Neuronal stem cell (in vitro differentiated cells): ENCODE data around the gene SRRM4.

ENCODE experiments used
- DNase-seq: peaks from one replicate; pipeline ENCODE4 v3.0.0-alpha.2; 2013; ENCODE audit warnings: low spot score
- H2AFZ ChIP-seq: one replicate; pipeline ENCODE4 v1.6.1; 2013; ENCODE audit warnings: mild to moderate bottlenecking, low read length, inconsistent platforms
- H2AK5ac ChIP-seq: 2 replicates; pipeline ENCODE4 v1.6.1; 2013; ENCODE audit warnings: low read depth, mild to moderate bottlenecking, inconsistent platforms, low read length, moderate library complexity, mixed read lengths
- H2BK120ac ChIP-seq: 2 replicates; pipeline ENCODE4 v1.6.1; 2013; ENCODE audit warnings: low read depth, mild to moderate bottlenecking, inconsistent platforms, low read length, moderate library complexity, mixed read lengths
- H2BK12ac ChIP-seq: one replicate; pipeline ENCODE4 v1.6.1; 2013; ENCODE audit warnings: low read length, inconsistent platforms
- H2BK15ac ChIP-seq: 2 replicates; pipeline ENCODE4 v1.6.1; 2013; ENCODE audit warnings: mild to moderate bottlenecking, low read length, inconsistent platforms, mixed read lengths
- H2BK5ac ChIP-seq: one replicate; pipeline ENCODE4 v1.6.1; 2013; ENCODE audit warnings: inconsistent platforms, mild to moderate bottlenecking, low read length, moderate library complexity
- H3K14ac ChIP-seq: one replicate; pipeline ENCODE4 v1.6.1; 2013; ENCODE audit warnings: low read length, inconsistent platforms
- H3K18ac ChIP-seq: 2 replicates; pipeline ENCODE4 v1.6.1; 2013; ENCODE audit warnings: low read length, inconsistent platforms
- H3K23ac ChIP-seq: 2 replicates; pipeline ENCODE4 v1.6.1; 2013; ENCODE audit warnings: low read depth, mild to moderate bottlenecking, mixed read lengths, low read length, inconsistent platforms; ENCODE audit not compliant: poor library complexity
- H3K27ac ChIP-seq: replicated peaks from 3 replicates; pipeline ENCODE4 v1.5.1; 2013; ENCODE audit warnings: low read length, inconsistent platforms
- H3K27me3 ChIP-seq, 3 experiments: 2 replicates each; pipeline ENCODE4 v1.6.1; 2013; ENCODE audit warnings: low read length in 3 of 3, mild to moderate bottlenecking in 2 of 3, inconsistent platforms in 1 of 3, low read depth in 1 of 3, mixed read lengths in 1 of 3, moderate library complexity in 1 of 3; ENCODE audit not compliant: control insufficient read depth in 3 of 3, insufficient read depth in 3 of 3
- H3K36me3 ChIP-seq, 2 donors: replicated peaks in 1 of 2; 2 replicates each; pipeline ENCODE4 v1.6.1; 2013; ENCODE audit warnings: low read length in 2 of 2; ENCODE audit not compliant: control insufficient read depth in 2 of 2, insufficient read depth in 2 of 2
- H3K4ac ChIP-seq: 2 replicates; pipeline ENCODE4 v1.6.1; 2013; ENCODE audit warnings: inconsistent platforms, mild to moderate bottlenecking, low read length, moderate library complexity
- H3K4me1 ChIP-seq, 2 donors: 1 replicate in 1 of 2; 2 replicates in 1 of 2; pipeline ENCODE4 v1.6.1; 2013; ENCODE audit warnings: low read length in 2 of 2, low read depth in 1 of 2; ENCODE audit not compliant: control insufficient read depth in 2 of 2, insufficient read depth in 1 of 2
- H3K4me2 ChIP-seq: one replicate; pipeline ENCODE4 v1.6.1; 2013; ENCODE audit warnings: mild to moderate bottlenecking, low read length, inconsistent platforms; ENCODE audit not compliant: insufficient read depth, poor library complexity, severe bottlenecking
- H3K4me3 ChIP-seq, 2 donors: 2 replicates each; pipeline ENCODE4 v1.5.1; 2013; ENCODE audit warnings: low read length in 2 of 2, mild to moderate bottlenecking in 2 of 2, inconsistent platforms in 1 of 2, moderate library complexity in 1 of 2
- H3K79me1 ChIP-seq: one replicate; pipeline ENCODE4 v1.6.1; 2013; ENCODE audit warnings: low read depth, mild to moderate bottlenecking, inconsistent platforms, low read length, moderate library complexity
- H3K9ac ChIP-seq: one replicate; pipeline ENCODE4 v1.6.1; 2013; ENCODE audit warnings: mild to moderate bottlenecking, low read depth, low read length, inconsistent platforms; ENCODE audit not compliant: poor library complexity
- H3K9me3 ChIP-seq, 2 donors: replicated peaks in 1 of 2; 2 replicates each; pipeline versions ENCODE3 to v1.6.1; 2013; ENCODE audit warnings: low read length in 2 of 2, mild to moderate bottlenecking in 2 of 2, inconsistent platforms in 1 of 2, low read depth in 1 of 2, mixed read lengths in 1 of 2, moderate library complexity in 1 of 2; ENCODE audit not compliant: control insufficient read depth in 2 of 2, insufficient read depth in 1 of 2
- H4K8ac ChIP-seq: one replicate; pipeline ENCODE4 v1.6.1; 2013; ENCODE audit warnings: low read depth, mild to moderate bottlenecking, inconsistent platforms, low read length, moderate library complexity
- H4K91ac ChIP-seq: one replicate; pipeline ENCODE4 v1.6.1; 2013; ENCODE audit warnings: low read length, low read depth, mild to moderate bottlenecking, inconsistent platforms; ENCODE audit not compliant: poor library complexity
- WGBS, 2 donors: extraction: QIAGEN DNeasy Blood & Tissue Kit; methylation state at CpG; one replicate each; pipeline ENCODE4 v1.1.7; 2013; ENCODE audit warnings: missing lambda C conversion rate in 2 of 2, mixed read lengths in 1 of 2; ENCODE audit not compliant: insufficient read length in 2 of 2, insufficient replicate concordance in 1 of 2; ENCODE audit errors: extremely low coverage in 2 of 2; 5-methylcytosine and 5-hydroxymethylcytosine counted together

Gene SRRM4

DNA sequence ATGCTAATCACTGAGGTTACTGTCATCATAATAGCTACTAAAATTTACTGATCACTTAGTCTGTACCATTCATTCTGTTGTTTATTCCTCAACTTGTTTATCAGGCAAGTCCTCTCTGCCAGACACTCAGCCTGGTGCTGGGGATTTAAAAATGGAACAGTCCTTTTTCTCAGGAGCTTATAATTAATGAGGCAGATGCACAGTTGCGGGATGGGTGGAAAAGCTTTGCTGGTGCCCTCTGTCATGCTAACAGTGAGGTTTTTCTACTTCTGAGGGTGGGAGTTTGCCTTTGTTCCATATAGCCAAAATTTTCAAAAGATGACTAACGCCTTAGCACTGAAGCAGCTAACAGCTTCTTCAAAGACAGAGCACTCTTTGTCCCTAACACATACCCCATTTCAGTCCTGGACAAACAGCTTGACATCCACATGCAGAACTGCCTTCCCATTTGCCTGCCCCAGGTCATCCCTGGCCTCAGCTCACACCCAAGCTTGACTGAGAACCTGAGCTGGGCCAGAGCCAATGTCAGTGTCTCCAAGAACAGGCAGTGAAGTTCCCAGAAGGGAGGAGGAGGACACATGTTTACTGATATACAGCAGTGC, 166.6 kb downstream of the SRRM4 start:
- Histone ChIP-seq H2AFZ (no peak overlapping the region), H3K14ac (no peak overlapping the region), H3K36me3 (no peaks in the 10 kb centered on the region), H3K4me3 (no peak overlapping the region), H3K4me2 (no peak overlapping the region), H2AK5ac (no peak overlapping the region), H3K9me3 (peaks cover 0 to 5% of the 10 kb centered on the region in 2 donors), H2BK5ac (no peak overlapping the region), H4K8ac (no peak overlapping the region), H3K4ac (no peak overlapping the region), H2BK120ac (no peak overlapping the region), H3K27ac (no peak overlapping the region), H3K9ac (no peak overlapping the region), H3K18ac (no peak overlapping the region), H4K91ac (no peak overlapping the region), H3K23ac (no peak overlapping the region), H3K79me1 (no peaks in the 10 kb centered on the region), H3K27me3 (no peaks in the 10 kb centered on the region), H2BK12ac (no peak overlapping the region), H3K4me1 (peaks cover 0 to 4% of the 10 kb centered on the region in 2 donors), H2BK15ac (no peak overlapping the region)
- no peak for DNase-seq
- no CpG with 5 or more reads among the region's 2 CpGs for WGBS, 2 donors

DNA sequence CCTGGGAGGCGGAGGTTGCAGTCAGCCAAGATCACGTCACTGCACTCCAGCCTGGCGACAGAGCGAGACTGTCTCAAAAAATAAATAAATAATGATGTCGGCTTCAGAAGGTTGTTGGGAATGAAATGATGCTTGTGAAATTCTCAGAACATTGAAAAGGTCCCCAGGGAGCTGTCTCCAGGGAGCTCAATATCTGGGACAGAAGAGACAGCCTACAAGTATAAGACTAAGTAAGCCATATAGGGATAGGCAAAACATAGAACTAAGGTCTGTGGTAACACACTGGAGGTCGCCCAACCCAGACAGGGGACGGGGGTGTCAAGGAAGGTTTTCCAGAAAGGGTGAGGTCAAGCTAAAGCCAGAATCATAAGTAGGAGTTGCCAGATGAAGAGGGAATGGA, 167.9 kb downstream of the SRRM4 start:
- H3K36me3 ChIP-seq = no peaks in the 10 kb centered on the region
- no peak overlapping the region for H3K27ac ChIP-seq

DNA sequence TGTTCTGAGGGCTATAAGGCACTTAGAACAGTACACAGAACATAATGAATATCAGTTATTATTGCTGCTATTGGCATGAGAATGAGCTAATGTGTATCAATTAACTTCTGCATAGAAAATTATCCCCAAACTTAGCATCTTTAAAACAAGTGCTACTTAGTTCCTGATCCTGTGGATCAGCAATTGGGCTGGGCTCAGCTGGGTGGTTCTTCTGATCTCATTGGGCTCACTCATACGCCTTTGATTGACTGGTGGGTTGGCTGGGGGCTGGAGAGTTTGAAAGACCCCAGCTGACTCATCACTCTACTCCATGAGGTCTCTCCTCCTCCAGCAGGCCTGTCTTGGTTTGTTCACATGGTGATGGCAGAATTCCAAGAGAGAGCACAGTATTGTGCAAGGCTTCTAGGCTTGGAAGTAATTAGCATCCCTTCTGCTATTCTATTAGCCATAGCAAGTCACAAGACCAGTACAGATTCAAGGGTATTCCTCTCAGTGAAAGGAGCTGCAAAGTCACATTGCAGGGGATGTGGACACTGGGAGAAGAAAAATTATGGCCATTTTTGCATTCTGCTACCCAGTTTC, 170.2 kb downstream of the SRRM4 start:
- H3K27me3 ChIP-seq = no peaks in the 10 kb centered on the region

More for the DNA sequence above, 167.9 kb downstream of the SRRM4 start:
- no peak for DNase-seq
- Histone ChIP-seq H4K91ac (no peak overlapping the region), H2BK120ac (no peak overlapping the region), H2BK12ac (no peak overlapping the region), H3K18ac (no peak overlapping the region), H2AFZ (no peak overlapping the region), H3K79me1 (no peaks in the 10 kb centered on the region), H3K23ac (no peak overlapping the region), H3K4me2 (no peak overlapping the region), H2BK15ac (no peak overlapping the region), H3K4ac (no peak overlapping the region), H3K14ac (no peak overlapping the region), H3K9ac (no peak overlapping the region), H2BK5ac (no peak overlapping the region), H3K9me3 (peaks cover 0 to 5% of the 10 kb centered on the region in 2 donors), H4K8ac (no peak overlapping the region), H3K27me3 (no peaks in the 10 kb centered on the region), H2AK5ac (no peak overlapping the region), H3K4me1 (peaks cover 0 to 9% of the 10 kb centered on the region in 2 donors), H3K4me3 (no peak overlapping the region)
- no CpG with 5 or more reads among the region's 7 CpGs for WGBS, 2 donors

More for the DNA sequence above, 170.2 kb downstream of the SRRM4 start:
- Histone ChIP-seq H2AK5ac (no peak overlapping the region), H3K4me2 (no peak overlapping the region), H2BK15ac (no peak overlapping the region), H2BK120ac (no peak overlapping the region), H3K4ac (no peak overlapping the region), H3K14ac (no peak overlapping the region), H2AFZ (no peak overlapping the region), H3K27ac (no peak overlapping the region), H3K4me1 (peaks cover 0 to 5% of the 10 kb centered on the region in 2 donors), H3K23ac (no peak overlapping the region), H4K8ac (no peak overlapping the region), H3K18ac (no peak overlapping the region), H3K9ac (no peak overlapping the region), H2BK12ac (no peak overlapping the region), H3K4me3 (no peak overlapping the region), H2BK5ac (no peak overlapping the region), H3K9me3 (peaks cover 0 to 5% of the 10 kb centered on the region in 2 donors), H3K79me1 (no peaks in the 10 kb centered on the region), H3K36me3 (no peaks in the 10 kb centered on the region), H4K91ac (no peak overlapping the region)
- no CpG with 5 or more reads among the region's 1 CpG for WGBS, 2 donors
- no peak for DNase-seq
